Measurements from ENCODE around the gene DHDDS. TPM values are rescaled to one million over a fixed set of nuclear protein-coding genes. Genes with fewer than 3 reads are reported as not detected.

DHDDS gene
- total and polyA plus RNA-seq, 2 of the 13 experiments (the other 11 are each of a cell fraction or from before 2014, with no cell fraction given) = 18.9 to 28.3 TPM

DNA sequence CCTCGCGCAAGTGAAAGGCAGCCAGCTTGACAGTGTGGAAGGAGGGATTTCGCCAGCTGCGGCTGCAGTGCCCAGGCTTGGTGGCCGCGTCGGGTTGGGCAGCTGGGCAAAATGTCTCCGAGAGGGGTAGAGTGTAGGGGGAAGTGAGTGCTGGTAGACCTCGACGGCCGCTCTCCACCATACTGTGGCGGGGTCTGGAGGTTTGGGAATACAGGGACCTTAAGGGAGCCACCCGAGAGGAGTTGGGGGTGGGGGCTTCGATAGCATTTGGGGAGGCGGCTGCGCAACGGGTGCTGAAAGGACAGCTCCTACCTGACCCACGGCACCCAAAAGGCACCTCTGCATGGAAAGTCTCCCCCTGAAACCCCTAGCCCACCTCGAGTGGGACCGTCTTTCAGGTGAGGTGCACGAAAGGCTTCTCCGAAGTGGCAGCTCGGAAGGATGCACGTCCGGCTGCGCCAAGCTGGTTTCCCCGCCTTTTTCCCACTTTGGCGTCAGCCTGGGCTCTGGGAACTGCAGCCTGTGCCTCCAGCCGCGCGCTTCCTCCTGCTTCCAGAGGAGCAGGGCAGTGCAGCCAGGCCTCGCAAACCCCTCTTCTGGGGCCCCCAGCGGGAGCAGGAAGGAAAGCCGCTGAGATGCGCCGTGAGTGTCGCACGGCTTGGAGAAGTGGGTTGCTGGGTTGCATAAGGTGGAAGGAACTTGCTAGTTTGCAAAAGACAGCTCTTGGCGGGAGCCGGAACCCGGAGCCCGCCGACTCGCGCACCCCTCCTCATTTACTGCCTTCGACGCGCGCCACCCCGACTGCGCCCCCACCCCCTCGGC, 39.6 kb downstream of the DHDDS start (continued):
- TF ChIP-seq, protein P1, sequence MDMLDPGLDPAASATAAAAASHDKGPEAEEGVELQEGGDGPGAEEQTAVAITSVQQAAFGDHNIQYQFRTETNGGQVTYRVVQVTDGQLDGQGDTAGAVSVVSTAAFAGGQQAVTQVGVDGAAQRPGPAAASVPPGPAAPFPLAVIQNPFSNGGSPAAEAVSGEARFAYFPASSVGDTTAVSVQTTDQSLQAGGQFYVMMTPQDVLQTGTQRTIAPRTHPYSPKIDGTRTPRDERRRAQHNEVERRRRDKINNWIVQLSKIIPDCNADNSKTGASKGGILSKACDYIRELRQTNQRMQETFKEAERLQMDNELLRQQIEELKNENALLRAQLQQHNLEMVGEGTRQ (IDR thresholded peaks at IDR 0.05; ENCODE audit: low read depth, low read length) = no peak
- TF ChIP-seq, protein P1 (CRISPR knock-in tag; IDR thresholded peaks at IDR 0.05; ENCODE audit: borderline replicate concordance) = peak; percentile 13; the same call in 1 of the 2 replicates
- no peak for TF ChIP-seq MTA3 (CRISPR knock-in tag; IDR thresholded peaks at IDR 0.05)
- TF ChIP-seq SOX6 (IDR thresholded peaks at IDR 0.05) = no peak
- TF ChIP-seq SOX6 (CRISPR knock-in tag; IDR thresholded peaks at IDR 0.05) = no peak
- TF ChIP-seq ASH2L (IDR thresholded peaks at IDR 0.05; ENCODE audit: insufficient read length, low read depth, low read length) = peak; percentile 35
- TF ChIP-seq, protein P2, sequence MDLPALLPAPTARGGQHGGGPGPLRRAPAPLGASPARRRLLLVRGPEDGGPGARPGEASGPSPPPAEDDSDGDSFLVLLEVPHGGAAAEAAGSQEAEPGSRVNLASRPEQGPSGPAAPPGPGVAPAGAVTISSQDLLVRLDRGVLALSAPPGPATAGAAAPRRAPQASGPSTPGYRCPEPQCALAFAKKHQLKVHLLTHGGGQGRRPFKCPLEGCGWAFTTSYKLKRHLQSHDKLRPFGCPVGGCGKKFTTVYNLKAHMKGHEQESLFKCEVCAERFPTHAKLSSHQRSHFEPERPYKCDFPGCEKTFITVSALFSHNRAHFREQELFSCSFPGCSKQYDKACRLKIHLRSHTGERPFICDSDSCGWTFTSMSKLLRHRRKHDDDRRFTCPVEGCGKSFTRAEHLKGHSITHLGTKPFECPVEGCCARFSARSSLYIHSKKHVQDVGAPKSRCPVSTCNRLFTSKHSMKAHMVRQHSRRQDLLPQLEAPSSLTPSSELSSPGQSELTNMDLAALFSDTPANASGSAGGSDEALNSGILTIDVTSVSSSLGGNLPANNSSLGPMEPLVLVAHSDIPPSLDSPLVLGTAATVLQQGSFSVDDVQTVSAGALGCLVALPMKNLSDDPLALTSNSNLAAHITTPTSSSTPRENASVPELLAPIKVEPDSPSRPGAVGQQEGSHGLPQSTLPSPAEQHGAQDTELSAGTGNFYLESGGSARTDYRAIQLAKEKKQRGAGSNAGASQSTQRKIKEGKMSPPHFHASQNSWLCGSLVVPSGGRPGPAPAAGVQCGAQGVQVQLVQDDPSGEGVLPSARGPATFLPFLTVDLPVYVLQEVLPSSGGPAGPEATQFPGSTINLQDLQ (CRISPR knock-in tag; IDR thresholded peaks at IDR 0.05) = 0 out of 2 replicates have a peak, but pooled peaks have one; percentile 25
- peak; percentile 53; the same call in 1 of the 2 replicates for TF ChIP-seq MEIS1 (CRISPR knock-in tag; IDR thresholded peaks at IDR 0.05; ENCODE audit: borderline replicate concordance)
- TF ChIP-seq, protein P3, sequence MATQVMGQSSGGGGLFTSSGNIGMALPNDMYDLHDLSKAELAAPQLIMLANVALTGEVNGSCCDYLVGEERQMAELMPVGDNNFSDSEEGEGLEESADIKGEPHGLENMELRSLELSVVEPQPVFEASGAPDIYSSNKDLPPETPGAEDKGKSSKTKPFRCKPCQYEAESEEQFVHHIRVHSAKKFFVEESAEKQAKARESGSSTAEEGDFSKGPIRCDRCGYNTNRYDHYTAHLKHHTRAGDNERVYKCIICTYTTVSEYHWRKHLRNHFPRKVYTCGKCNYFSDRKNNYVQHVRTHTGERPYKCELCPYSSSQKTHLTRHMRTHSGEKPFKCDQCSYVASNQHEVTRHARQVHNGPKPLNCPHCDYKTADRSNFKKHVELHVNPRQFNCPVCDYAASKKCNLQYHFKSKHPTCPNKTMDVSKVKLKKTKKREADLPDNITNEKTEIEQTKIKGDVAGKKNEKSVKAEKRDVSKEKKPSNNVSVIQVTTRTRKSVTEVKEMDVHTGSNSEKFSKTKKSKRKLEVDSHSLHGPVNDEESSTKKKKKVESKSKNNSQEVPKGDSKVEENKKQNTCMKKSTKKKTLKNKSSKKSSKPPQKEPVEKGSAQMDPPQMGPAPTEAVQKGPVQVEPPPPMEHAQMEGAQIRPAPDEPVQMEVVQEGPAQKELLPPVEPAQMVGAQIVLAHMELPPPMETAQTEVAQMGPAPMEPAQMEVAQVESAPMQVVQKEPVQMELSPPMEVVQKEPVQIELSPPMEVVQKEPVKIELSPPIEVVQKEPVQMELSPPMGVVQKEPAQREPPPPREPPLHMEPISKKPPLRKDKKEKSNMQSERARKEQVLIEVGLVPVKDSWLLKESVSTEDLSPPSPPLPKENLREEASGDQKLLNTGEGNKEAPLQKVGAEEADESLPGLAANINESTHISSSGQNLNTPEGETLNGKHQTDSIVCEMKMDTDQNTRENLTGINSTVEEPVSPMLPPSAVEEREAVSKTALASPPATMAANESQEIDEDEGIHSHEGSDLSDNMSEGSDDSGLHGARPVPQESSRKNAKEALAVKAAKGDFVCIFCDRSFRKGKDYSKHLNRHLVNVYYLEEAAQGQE (IDR thresholded peaks at IDR 0.05; ENCODE audit: borderline replicate concordance in 1 of 2, low read depth in 1 of 2, low read length in 2 of 2) = peak; percentile 22 to 82
- TF ChIP-seq ZNF432 (CRISPR knock-in tag; IDR thresholded peaks at IDR 0.05; ENCODE audit: borderline replicate concordance) = no peak
- TF ChIP-seq, protein P4, sequence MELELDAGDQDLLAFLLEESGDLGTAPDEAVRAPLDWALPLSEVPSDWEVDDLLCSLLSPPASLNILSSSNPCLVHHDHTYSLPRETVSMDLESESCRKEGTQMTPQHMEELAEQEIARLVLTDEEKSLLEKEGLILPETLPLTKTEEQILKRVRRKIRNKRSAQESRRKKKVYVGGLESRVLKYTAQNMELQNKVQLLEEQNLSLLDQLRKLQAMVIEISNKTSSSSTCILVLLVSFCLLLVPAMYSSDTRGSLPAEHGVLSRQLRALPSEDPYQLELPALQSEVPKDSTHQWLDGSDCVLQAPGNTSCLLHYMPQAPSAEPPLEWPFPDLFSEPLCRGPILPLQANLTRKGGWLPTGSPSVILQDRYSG (CRISPR knock-in tag; IDR thresholded peaks at IDR 0.05) = no peak
- TF ChIP-seq CREM (IDR thresholded peaks at IDR 0.05) = peak; percentile 27; the same call in 1 of the 2 replicates
- TF ChIP-seq CREM (CRISPR knock-in tag; IDR thresholded peaks at IDR 0.05) = no peak
- TF ChIP-seq, protein P5, sequence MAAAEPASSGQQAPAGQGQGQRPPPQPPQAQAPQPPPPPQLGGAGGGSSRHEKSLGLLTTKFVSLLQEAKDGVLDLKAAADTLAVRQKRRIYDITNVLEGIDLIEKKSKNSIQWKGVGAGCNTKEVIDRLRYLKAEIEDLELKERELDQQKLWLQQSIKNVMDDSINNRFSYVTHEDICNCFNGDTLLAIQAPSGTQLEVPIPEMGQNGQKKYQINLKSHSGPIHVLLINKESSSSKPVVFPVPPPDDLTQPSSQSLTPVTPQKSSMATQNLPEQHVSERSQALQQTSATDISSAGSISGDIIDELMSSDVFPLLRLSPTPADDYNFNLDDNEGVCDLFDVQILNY (CRISPR knock-in tag; conservative IDR thresholded peaks at IDR 0.05) = no peak
- no peak for TF ChIP-seq SP2 (CRISPR knock-in tag; IDR thresholded peaks at IDR 0.05)
- TF ChIP-seq, protein P6, sequence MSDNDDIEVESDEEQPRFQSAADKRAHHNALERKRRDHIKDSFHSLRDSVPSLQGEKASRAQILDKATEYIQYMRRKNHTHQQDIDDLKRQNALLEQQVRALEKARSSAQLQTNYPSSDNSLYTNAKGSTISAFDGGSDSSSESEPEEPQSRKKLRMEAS (IDR thresholded peaks at IDR 0.05) = peak; percentile 40
- TF ChIP-seq ZNF205 (CRISPR knock-in tag; IDR thresholded peaks at IDR 0.05) = 0 out of 2 replicates have a peak, but pooled peaks have one; percentile 40
